Activated CD4-positive, alpha-beta T cell treated with anti-CD3 and anti-CD28 coated beads, Interleukin-10, Interleukin-2, amounts not matched to agents 100 ng/mL and 50 ng/mL, durations not matched to agents 16 hours and 8 hours (primary cell): ENCODE data around the gene FKBP8.
A peak's percentile ranks its signal among the peaks of the same experiment; 100 is the strongest.

Experiments used
- DNase-seq: peaks from one replicate; pipeline ENCODE4 v3.0.0-alpha.2; 2020

Gene FKBP8

GRCh38 chr19:18520848-18521691 lies 22.3 kb downstream of the FKBP8 start:
- no peak for DNase-seq

- peak; percentile 72 for DNase-seq
Measured at GRCh38 chr19:18519962-18520847, 23.2 kb downstream of the FKBP8 start.

GRCh38 chr19:18518639-18519038 lies 24.7 kb downstream of the FKBP8 start:
- no peak for DNase-seq

- DNase-seq = no peak
Measured at GRCh38 chr19:18517606-18518005, 25.8 kb downstream of the FKBP8 start.

- no peak for DNase-seq
Measured at GRCh38 chr19:18515959-18516358, 27.4 kb downstream of the FKBP8 start.

GRCh38 chr19:18514800-18515682 lies 28.3 kb downstream of the FKBP8 start:
- peak; percentile 38 for DNase-seq

- DNase-seq = no peak
Measured at GRCh38 chr19:18513868-18514267, 29.5 kb downstream of the FKBP8 start.

- DNase-seq = no peak
Measured at GRCh38 chr19:18510216-18510615, 33.2 kb downstream of the FKBP8 start.

GRCh38 chr19:18508585-18508984 lies 34.8 kb downstream of the FKBP8 start:
- DNase-seq = no peak

GRCh38 chr19:18507727-18508440 lies 35.5 kb downstream of the FKBP8 start:
- no peak for DNase-seq

GRCh38 chr19:18507021-18507726 lies 36.2 kb downstream of the FKBP8 start:
- DNase-seq = peak; percentile 67

- no peak for DNase-seq
Measured at GRCh38 chr19:18506101-18506930, 37.1 kb downstream of the FKBP8 start.

GRCh38 chr19:18504886-18505610 lies 38.3 kb downstream of the FKBP8 start:
- peak; percentile 42 for DNase-seq

GRCh38 chr19:18503971-18504885 lies 39.1 kb downstream of the FKBP8 start:
- DNase-seq = no peak

GRCh38 chr19:18503337-18503970 lies 39.9 kb downstream of the FKBP8 start:
- no peak for DNase-seq

GRCh38 chr19:18502638-18503294 lies 40.6 kb downstream of the FKBP8 start:
- DNase-seq = no peak

- DNase-seq = no peak
Measured at GRCh38 chr19:18502246-18502637, 41.1 kb downstream of the FKBP8 start.

GRCh38 chr19:18501832-18502231 lies 41.5 kb downstream of the FKBP8 start:
- DNase-seq = no peak
